NCI-H2227 (cell line): Measurements from ENCODE around the gene RNF126.

Source experiments
- DNase-seq: peaks from one replicate; lab custom pipeline; 2025; ENCODE audit not compliant: unreplicated experiment; lab: John Stamatoyannopoulos, UW

Gene RNF126

GRCh38 chr19:648305-648704 lies 14.7 kb downstream of the RNF126 start:
- no peak for DNase-seq

- no peak for DNase-seq
These were observed 15.3 kb downstream of the RNF126 start for GRCh38 chr19:647566-648284.

- DNase-seq: no peak
These were observed 16.0 kb downstream of the RNF126 start for GRCh38 chr19:646779-647565.

- no peak for DNase-seq
These were observed 16.9 kb downstream of the RNF126 start for GRCh38 chr19:645912-646778.

GRCh38 chr19:644789-645188 lies 18.2 kb downstream of the RNF126 start:
- no peak for DNase-seq

GRCh38 chr19:644363-644762 lies 18.7 kb downstream of the RNF126 start:
- no peak for DNase-seq

- DNase-seq: no peak
These were observed 19.3 kb downstream of the RNF126 start for GRCh38 chr19:643736-644135.

- no peak for DNase-seq
These were observed 20.0 kb downstream of the RNF126 start for GRCh38 chr19:642767-643727.

- no peak for DNase-seq
These were observed 21.3 kb downstream of the RNF126 start for GRCh38 chr19:641702-642101.

GRCh38 chr19:640606-641189 lies 22.3 kb downstream of the RNF126 start:
- no peak for DNase-seq

- no peak for DNase-seq
These were observed 22.9 kb downstream of the RNF126 start for GRCh38 chr19:640161-640558.

GRCh38 chr19:639253-640160 lies 23.5 kb downstream of the RNF126 start, which contains the start of gene FGF22:
FGF22 (plus strand) TSS chr19:639879; CDS start chr19:639926, 47 bp downstream.
- DNase-seq: peak; percentile 90

- no peak for DNase-seq
These were observed 24.1 kb downstream of the RNF126 start for GRCh38 chr19:638906-639252.

- no peak for DNase-seq
These were observed 27.9 kb downstream of the RNF126 start for GRCh38 chr19:634975-635652.

GRCh38 chr19:633786-634639 lies 29.0 kb downstream of the RNF126 start:
- DNase-seq: no peak

GRCh38 chr19:633068-633785 lies 29.8 kb downstream of the RNF126 start, which contains the start of gene POLRMT:
POLRMT (minus strand) TSS chr19:633537; CDS start chr19:633512, 25 bp downstream.
- DNase-seq: peak; percentile 96
